Sigmoid colon (tissue), 4 donors: ENCODE measurements around the gene HAND2.

Experiments used
- EP300 ChIP-seq, 4 donors: sonication (generic); formaldehyde crosslinking; IDR thresholded peaks; one replicate each; pipeline ENCODE4 v1.6.1; 2017; ENCODE audit warnings: antibody characterized with exemption in 4 of 4
- POLR2A ChIP-seq, 2 donors: fragments of 450-650 bp; IDR thresholded peaks; one replicate each; pipeline ENCODE4 v1.6.1; 2016; ENCODE audit warnings: antibody characterized with exemption in 2 of 2, mild to moderate bottlenecking in 2 of 2, moderate library complexity in 2 of 2
- POLR2AphosphoS5 ChIP-seq, 4 donors: sonication (generic); formaldehyde crosslinking; IDR thresholded peaks; one replicate each; pipeline ENCODE4 v1.6.1; 2017; ENCODE audit warnings: antibody characterized with exemption in 4 of 4
- TF ChIP-seq, protein P1 (sequence below), 4 experiments: fragments of 450-650 bp in 3 of 4; fragments of 200-600 bp in 1 of 4; IDR thresholded peaks; one replicate each; pipeline ENCODE4 v1.5.1; 2016 to 2019; ENCODE audit warnings: antibody characterized with exemption in 4 of 4, mild to moderate bottlenecking in 3 of 4, moderate library complexity in 2 of 4

DNA sequence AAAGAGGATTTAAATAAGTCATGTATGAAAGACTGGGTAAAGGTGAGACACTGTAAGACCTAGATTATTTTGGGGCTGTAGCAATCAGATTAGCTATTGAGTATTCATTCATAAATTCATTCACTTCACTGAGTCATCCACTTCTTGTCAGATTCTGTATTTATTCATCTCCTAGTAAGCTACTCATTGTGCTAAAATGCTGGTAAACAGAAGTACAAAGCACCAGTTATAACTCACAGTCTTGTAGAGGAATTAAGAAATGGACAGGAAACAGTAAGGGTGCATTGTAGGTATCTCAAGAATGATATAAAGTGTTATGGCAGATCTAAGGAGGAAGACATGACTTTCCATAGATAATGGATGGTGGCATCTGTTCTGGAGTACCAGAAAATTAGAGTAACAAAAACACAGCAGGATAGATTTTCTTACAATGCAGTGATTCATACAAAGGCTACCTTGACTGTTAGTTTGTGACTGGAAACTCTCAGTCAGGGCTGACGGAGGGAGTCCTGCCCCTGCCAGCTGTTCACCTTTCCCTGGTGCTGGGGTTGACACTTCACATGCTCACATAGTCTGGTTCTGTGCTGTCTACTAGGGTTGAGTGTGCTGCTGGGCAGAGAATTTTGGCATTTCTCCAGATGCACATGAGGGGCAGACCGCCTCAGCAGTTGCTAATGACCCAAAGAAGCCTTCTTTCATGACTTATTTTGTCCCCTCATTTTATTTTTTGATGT lies 26.5 kb upstream of the HAND2 start:
- TF ChIP-seq, protein P1, sequence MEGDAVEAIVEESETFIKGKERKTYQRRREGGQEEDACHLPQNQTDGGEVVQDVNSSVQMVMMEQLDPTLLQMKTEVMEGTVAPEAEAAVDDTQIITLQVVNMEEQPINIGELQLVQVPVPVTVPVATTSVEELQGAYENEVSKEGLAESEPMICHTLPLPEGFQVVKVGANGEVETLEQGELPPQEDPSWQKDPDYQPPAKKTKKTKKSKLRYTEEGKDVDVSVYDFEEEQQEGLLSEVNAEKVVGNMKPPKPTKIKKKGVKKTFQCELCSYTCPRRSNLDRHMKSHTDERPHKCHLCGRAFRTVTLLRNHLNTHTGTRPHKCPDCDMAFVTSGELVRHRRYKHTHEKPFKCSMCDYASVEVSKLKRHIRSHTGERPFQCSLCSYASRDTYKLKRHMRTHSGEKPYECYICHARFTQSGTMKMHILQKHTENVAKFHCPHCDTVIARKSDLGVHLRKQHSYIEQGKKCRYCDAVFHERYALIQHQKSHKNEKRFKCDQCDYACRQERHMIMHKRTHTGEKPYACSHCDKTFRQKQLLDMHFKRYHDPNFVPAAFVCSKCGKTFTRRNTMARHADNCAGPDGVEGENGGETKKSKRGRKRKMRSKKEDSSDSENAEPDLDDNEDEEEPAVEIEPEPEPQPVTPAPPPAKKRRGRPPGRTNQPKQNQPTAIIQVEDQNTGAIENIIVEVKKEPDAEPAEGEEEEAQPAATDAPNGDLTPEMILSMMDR (IDR thresholded peaks at IDR 0.05) = no peak
- TF ChIP-seq EP300 (IDR thresholded peaks at IDR 0.05) (no peak), POLR2A (IDR thresholded peaks at IDR 0.05) (no peak), POLR2AphosphoS5 (IDR thresholded peaks at IDR 0.05) (no peak)
